Thyroid gland (tissue), 4 donors: Measurements from ENCODE around the gene CHMP4A. TPM values are rescaled to one million over a fixed set of nuclear protein-coding genes. Genes with fewer than 3 reads are reported as not detected.
A peak's percentile ranks its signal among the peaks of the same experiment; 100 is the strongest.

ENCODE experiments used
- DNase-seq, 2 donors: peaks; one replicate each; pipeline ENCODE4 v3.0.0-alpha.2; 2019
- H3K27ac ChIP-seq, 3 donors: fragments of 200-600 bp; sonication (generic); 1 replicate in 2 of 3; 2 replicates in 1 of 3; pipeline ENCODE4 v1.5.1; 2016 to 2019; ENCODE audit warnings: mild to moderate bottlenecking in 1 of 3, moderate library complexity in 1 of 3
- H3K27me3 ChIP-seq: fragments of 200-600 bp; sonication (generic); one replicate; pipeline ENCODE4 v1.5.1; 2019
- H3K36me3 ChIP-seq, 2 donors: fragments of 200-600 bp; sonication (generic); one replicate each; pipeline ENCODE4 v1.5.1; 2016 to 2019
- H3K4me1 ChIP-seq, 2 donors: fragments of 200-600 bp; sonication (generic); one replicate each; pipeline ENCODE4 v1.5.1; 2017 to 2019
- H3K4me3 ChIP-seq, 3 donors: fragments of 200-600 bp; sonication (generic); replicated peaks in 1 of 3; 1 replicate in 2 of 3; 2 replicates in 1 of 3; pipeline ENCODE4 v1.5.1; 2016; ENCODE audit warnings: mild to moderate bottlenecking in 1 of 3
- H3K9me3 ChIP-seq: fragments of 200-600 bp; sonication (generic); one replicate; pipeline ENCODE4 v1.5.1; 2017
- CTCF ChIP-seq, 6 experiments: fragments of 200-600 bp in 3 of 6; fragments of 450-650 bp in 3 of 6; sonication (generic) in 3 of 6; IDR thresholded peaks; one replicate each; pipeline ENCODE4 v1.5.1; 2016 to 2019; ENCODE audit warnings: antibody characterized with exemption in 6 of 6, mild to moderate bottlenecking in 2 of 6, inconsistent platforms in 1 of 6, moderate library complexity in 1 of 6
- POLR2A ChIP-seq, 2 donors: fragments of 450-650 bp; IDR thresholded peaks; one replicate each; pipeline ENCODE4 v1.6.1; 2017; ENCODE audit warnings: antibody characterized with exemption in 2 of 2, mild to moderate bottlenecking in 2 of 2, moderate library complexity in 1 of 2
- WGBS, 2 donors: methylation state at CpG; one replicate each; pipeline ENCODE4 v1.1.5; 2017; 5-methylcytosine and 5-hydroxymethylcytosine counted together
- intact Hi-C: fragments of 100-400 bp; cut with DNase I; formaldehyde crosslinking; loops from one replicate; pipeline ENCODE4 v1.15.1; 2023
- total RNA-seq, 4 donors: library from RNA; depleted of rRNA; stranded (reverse); fragments of >200 nt; gene quantifications; one replicate each; pipeline ENCODE4 v1.2.3, GENCODE V29; 2016

Gene CHMP4A
- total RNA-seq, 4 donors from 2014 or later: 26.5 to 60.2 (median 46.2) TPM

GRCh38 chr14:24172871-24173281, 40.4 kb downstream of the CHMP4A start:
- intact Hi-C loops: no loop called here
- 69 to 77% methylated on average over 14 to 20 of the region's 20 CpGs for WGBS, 2 donors
- H3K27me3 ChIP-seq: no peaks in the 10 kb centered on the region
- TF ChIP-seq POLR2A (IDR thresholded peaks at IDR 0.05): no peak
- TF ChIP-seq CTCF (IDR thresholded peaks at IDR 0.05): no peak
- H3K9me3 ChIP-seq: no peaks in the 10 kb centered on the region
- H3K36me3 ChIP-seq: no peaks in the 10 kb centered on the region
- H3K4me1 ChIP-seq: peaks cover 3 to 5% of the 10 kb centered on the region in 2 donors
- no peak overlapping the region for H3K27ac ChIP-seq
- no peak for DNase-seq
- H3K4me3 ChIP-seq: no peak overlapping the region

DNA sequence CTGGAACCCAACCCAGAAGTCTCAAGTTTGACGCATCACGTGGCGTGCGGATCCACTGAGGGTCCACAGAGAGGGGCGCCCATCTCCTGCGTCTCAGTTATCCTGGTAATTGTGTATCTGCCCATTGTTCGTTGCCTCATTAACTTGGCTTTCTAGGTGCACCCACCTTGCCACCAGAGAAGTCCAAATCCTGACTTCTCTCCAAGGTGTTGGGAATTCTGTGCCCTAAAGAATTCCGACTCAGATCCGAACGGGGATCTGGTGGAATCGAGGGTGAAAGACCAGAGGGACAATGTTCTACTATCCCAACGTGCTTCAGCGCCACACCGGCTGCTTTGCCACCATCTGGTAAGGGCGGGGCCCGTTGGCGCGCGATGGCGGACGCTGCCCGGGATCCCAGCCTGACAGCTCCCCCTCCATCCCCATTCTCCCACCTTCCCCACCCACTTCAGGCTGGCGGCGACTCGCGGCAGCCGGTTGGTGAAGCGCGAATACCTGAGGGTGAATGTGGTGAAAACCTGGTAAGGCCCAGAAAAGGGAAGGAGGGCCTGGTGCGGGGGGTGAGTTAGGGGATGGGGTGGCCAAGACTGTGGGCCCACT, 40.9 kb downstream of the CHMP4A start:
- H3K27me3 ChIP-seq: no peaks in the 10 kb centered on the region
- TF ChIP-seq POLR2A (IDR thresholded peaks at IDR 0.05) (no peak), CTCF (IDR thresholded peaks at IDR 0.05) (no peak)
- H3K27ac ChIP-seq: no peak overlapping the region
- intact Hi-C loops: no loop called here
- peaks cover 3 to 5% of the 10 kb centered on the region in 2 donors for H3K4me1 ChIP-seq
- H3K9me3 ChIP-seq: no peaks in the 10 kb centered on the region
- 33 to 41% methylated on average over 25 to 30 of the region's 30 CpGs for WGBS, 2 donors
- DNase-seq: peak in 1 of 2 donors; percentile 6
- H3K4me3 ChIP-seq: peak overlapping the region in 1 of 3 donors; percentile 6
- H3K36me3 ChIP-seq: no peaks in the 10 kb centered on the region

DNA sequence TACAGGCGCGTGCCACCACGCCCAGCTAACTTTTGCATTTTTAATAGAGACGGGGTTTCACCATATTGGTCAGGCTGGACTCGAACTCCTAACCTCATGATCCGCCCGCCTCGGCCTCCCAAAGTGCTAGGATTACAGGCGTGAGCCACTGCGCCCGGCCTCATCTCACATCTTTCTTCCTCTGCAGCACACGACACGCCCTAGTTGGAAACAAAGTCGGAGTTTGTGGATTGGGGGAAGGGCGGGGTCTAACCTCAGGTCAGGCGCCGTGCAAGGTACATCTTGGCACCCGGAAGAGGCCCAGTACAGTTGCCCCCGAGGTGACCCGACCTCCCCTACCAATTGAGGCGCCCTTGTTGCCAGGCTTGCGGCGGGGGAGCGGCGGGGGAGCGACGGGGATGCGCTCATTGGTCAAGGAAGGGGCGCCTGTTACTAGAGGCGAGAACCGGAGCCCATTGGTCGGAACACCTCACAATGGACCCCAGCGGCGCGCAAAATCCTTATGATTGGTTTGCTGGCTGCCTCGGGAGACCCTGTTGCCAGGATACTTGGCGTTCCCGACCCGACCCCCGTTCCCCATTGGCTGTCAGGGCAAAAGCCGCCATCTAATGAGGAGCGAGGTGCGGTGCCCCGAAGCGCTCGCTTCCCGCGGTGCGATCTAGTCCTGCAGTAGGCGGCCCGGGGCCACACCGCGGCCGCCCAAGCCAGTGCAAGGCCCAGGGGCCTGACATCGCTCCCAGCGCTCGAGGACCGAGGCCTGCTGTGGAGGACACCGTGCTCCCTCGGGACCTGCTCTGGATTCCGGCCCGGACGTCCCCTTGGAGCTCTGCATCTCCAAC, 41.6 kb downstream of the CHMP4A start, which contains the start of gene REC8:
Gene REC8 (plus strand): TSS at position 659 of the 839 bp plus-strand sequence. CDS start 473 bp downstream, outside the sequence.
- H3K36me3 ChIP-seq: peaks cover 3% of the 10 kb centered on the region in 2 donors
- peak; percentile 77 to 88 for DNase-seq
- H3K27ac ChIP-seq: no peak within 1 kb of the TSS
- peaks cover 3 to 5% of the 10 kb centered on the region in 2 donors for H3K4me1 ChIP-seq
- TF ChIP-seq CTCF (IDR thresholded peaks at IDR 0.05): no peak
- TF ChIP-seq POLR2A (IDR thresholded peaks at IDR 0.05): no peak
- no peaks in the 10 kb centered on the region for H3K9me3 ChIP-seq
- intact Hi-C loops: no loop called here
- WGBS, 2 donors: 16 to 22% methylated on average over 38 to 49 of the region's 63 CpGs
- no peaks in the 10 kb centered on the region for H3K27me3 ChIP-seq
- peak within 1 kb of the TSS in 1 of 3 donors; percentile 6 for H3K4me3 ChIP-seq

DNA sequence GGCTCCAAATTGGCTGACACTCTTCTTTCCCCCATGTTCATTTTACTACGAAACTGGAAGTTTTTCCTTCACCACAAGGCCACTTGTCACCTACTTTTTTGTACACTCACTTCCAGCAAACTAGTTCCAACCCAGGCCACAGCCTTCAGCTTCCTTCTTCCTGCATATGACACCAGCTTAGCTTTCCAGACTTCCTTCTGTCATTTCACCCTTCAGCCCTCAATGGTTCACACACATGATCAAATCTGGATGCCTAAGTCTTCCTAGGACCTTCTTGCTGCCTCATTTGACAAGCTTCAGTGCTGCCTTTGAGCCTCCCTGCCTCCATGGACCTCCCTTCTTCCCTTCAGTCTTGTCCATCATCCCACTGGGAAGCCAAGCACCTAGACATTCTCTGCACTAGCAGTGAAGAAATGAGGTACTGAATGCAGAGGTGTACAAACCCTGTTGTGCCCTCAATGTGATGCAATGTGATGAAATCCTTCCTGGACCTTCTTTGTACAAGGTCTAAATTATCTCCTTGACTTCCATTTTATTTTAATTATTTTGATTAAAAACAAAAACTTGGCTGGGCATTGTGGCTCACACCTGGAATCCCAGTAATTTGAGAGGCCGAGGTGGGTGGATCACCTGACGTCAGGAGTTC, 45.7 kb downstream of the CHMP4A start:
- intact Hi-C loops: no loop called here
- TF ChIP-seq CTCF (IDR thresholded peaks at IDR 0.05) (no peak), POLR2A (IDR thresholded peaks at IDR 0.05) (no peak)
- WGBS, 2 donors: 91 to 96% methylated on average over 3 of the region's 3 CpGs
- no peak for DNase-seq
- Histone ChIP-seq H3K4me1 (peaks cover 12% of the 10 kb centered on the region in 2 donors), H3K4me3 (no peak overlapping the region), H3K36me3 (peaks cover 38 to 40% of the 10 kb centered on the region in 2 donors), H3K9me3 (no peaks in the 10 kb centered on the region), H3K27ac (no peak overlapping the region), H3K27me3 (no peaks in the 10 kb centered on the region)
